RPMI8226 (cell line): ENCODE measurements around the gene GLRX5.

Source experiments
- DNase-seq: peaks from one replicate; pipeline ENCODE4 v3.0.0-alpha.2; 2015

The GLRX5 gene

GRCh38 chr14:95534299-95535225 is at the start of gene GLRX5:
Gene GLRX5 (plus strand): TSS chr14:95535050. CDS start chr14:95535090, 40 bp downstream.
- peak; percentile 97 for DNase-seq

GRCh38 chr14:95485222-95485819 is 49.5 kb upstream of the GLRX5 start:
- DNase-seq: no peak

- DNase-seq: peak; percentile 87
These were observed 47.8 kb upstream of the GLRX5 start for GRCh38 chr14:95486875-95487668.

GRCh38 chr14:95487669-95488084 is 47.2 kb upstream of the GLRX5 start:
- no peak for DNase-seq

- peak; percentile 20 for DNase-seq
These were observed 46.3 kb upstream of the GLRX5 start for GRCh38 chr14:95488376-95489213.

GRCh38 chr14:95489214-95490137 is 45.4 kb upstream of the GLRX5 start:
- no peak for DNase-seq

GRCh38 chr14:95490138-95490509 is 44.7 kb upstream of the GLRX5 start:
- DNase-seq: no peak

GRCh38 chr14:95490727-95491451 is 44.0 kb upstream of the GLRX5 start:
- no peak for DNase-seq

- DNase-seq: no peak
These were observed 42.8 kb upstream of the GLRX5 start for GRCh38 chr14:95491936-95492608.

GRCh38 chr14:95493503-95493902 is 41.3 kb upstream of the GLRX5 start:
- no peak for DNase-seq

GRCh38 chr14:95493976-95494375 is 40.9 kb upstream of the GLRX5 start:
- DNase-seq: peak; percentile 52

GRCh38 chr14:95494456-95494855 is 40.4 kb upstream of the GLRX5 start:
- DNase-seq: peak; percentile 23

GRCh38 chr14:95495076-95495475 is 39.8 kb upstream of the GLRX5 start:
- DNase-seq: no peak

- DNase-seq: peak; percentile 75
These were observed 39.3 kb upstream of the GLRX5 start for GRCh38 chr14:95495538-95496025.

- no peak for DNase-seq
These were observed 38.7 kb upstream of the GLRX5 start for GRCh38 chr14:95496111-95496681.

GRCh38 chr14:95496690-95497259 is 38.1 kb upstream of the GLRX5 start:
- DNase-seq: peak; percentile 22

- DNase-seq: peak; percentile 53
These were observed 37.3 kb upstream of the GLRX5 start for GRCh38 chr14:95497561-95498011.

GRCh38 chr14:95498622-95499353 is 36.1 kb upstream of the GLRX5 start:
- DNase-seq: no peak
